PC-9 (cell line): ENCODE data around the gene STX1A.

Source experiments
- EZH2 ChIP-seq: fragments of 200-600 bp; sonication (generic); IDR thresholded peaks from 2 replicates; pipeline ENCODE4 v1.8.0; 2017; ENCODE audit warnings: antibody characterized with exemption, low read depth
- TF ChIP-seq, protein P1 (sequence below): fragments of 200-600 bp; sonication (generic); conservative IDR thresholded peaks from 2 replicates; pipeline ENCODE4 v1.6.1; 2017; ENCODE audit warnings: mixed run types, antibody characterized with exemption, mild to moderate bottlenecking, moderate library complexity

GRCh38 chr7:73685311-73685710, 34.2 kb downstream of the STX1A start:
- TF ChIP-seq, protein P1, sequence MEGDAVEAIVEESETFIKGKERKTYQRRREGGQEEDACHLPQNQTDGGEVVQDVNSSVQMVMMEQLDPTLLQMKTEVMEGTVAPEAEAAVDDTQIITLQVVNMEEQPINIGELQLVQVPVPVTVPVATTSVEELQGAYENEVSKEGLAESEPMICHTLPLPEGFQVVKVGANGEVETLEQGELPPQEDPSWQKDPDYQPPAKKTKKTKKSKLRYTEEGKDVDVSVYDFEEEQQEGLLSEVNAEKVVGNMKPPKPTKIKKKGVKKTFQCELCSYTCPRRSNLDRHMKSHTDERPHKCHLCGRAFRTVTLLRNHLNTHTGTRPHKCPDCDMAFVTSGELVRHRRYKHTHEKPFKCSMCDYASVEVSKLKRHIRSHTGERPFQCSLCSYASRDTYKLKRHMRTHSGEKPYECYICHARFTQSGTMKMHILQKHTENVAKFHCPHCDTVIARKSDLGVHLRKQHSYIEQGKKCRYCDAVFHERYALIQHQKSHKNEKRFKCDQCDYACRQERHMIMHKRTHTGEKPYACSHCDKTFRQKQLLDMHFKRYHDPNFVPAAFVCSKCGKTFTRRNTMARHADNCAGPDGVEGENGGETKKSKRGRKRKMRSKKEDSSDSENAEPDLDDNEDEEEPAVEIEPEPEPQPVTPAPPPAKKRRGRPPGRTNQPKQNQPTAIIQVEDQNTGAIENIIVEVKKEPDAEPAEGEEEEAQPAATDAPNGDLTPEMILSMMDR, result no peak
- TF ChIP-seq EZH2, result no peak
